ENCODE measurements around the gene SF3B4.

The SF3B4 gene

DNA sequence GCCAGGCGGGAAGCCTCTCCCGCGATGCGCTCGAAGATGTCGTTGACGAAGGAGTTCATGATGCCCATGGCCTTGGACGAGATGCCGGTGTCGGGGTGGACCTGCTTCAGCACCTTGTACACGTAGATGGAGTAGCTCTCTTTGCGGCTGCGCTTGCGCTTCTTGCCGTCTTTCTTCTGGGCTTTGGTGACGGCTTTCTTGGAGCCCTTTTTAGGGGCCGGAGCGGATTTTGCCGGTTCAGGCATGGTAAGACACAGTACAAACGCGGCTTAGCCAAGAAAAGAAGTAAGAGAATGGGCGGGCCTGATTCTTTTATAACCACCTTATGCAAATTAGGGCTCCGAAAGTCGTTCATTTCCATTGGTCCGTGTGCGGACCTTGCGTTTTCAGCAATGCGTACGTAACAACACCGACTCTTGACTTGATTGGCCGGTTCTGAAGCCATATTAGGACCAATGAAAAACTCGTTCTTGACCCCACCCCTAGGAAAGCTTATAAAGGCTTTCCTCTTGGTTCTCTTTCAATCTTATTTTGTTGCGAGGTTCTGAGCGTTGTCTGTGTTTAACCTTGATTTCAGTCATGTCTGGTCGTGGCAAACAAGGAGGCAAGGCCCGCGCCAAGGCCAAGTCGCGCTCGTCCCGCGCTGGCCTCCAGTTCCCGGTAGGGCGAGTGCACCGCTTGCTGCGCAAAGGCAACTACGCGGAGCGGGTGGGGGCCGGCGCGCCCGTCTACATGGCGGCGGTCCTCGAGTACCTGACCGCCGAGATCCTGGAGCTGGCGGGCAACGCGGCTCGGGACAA, 41.0 kb downstream of the SF3B4 start:
- peak; percentile 100 for DNase-seq

DNA sequence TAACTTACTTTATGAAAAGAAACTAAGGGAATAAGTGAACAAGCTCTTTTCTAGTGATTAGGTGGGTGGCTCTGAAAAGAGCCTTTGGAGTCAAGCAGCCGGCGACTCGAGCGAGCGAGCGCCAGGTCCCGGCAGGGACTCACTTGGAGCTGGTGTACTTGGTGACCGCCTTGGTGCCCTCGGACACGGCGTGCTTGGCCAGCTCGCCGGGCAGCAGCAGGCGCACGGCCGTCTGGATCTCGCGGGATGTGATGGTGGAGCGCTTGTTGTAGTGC, 41.5 kb downstream of the SF3B4 start:
- peak; percentile 26 for DNase-seq

DNA sequence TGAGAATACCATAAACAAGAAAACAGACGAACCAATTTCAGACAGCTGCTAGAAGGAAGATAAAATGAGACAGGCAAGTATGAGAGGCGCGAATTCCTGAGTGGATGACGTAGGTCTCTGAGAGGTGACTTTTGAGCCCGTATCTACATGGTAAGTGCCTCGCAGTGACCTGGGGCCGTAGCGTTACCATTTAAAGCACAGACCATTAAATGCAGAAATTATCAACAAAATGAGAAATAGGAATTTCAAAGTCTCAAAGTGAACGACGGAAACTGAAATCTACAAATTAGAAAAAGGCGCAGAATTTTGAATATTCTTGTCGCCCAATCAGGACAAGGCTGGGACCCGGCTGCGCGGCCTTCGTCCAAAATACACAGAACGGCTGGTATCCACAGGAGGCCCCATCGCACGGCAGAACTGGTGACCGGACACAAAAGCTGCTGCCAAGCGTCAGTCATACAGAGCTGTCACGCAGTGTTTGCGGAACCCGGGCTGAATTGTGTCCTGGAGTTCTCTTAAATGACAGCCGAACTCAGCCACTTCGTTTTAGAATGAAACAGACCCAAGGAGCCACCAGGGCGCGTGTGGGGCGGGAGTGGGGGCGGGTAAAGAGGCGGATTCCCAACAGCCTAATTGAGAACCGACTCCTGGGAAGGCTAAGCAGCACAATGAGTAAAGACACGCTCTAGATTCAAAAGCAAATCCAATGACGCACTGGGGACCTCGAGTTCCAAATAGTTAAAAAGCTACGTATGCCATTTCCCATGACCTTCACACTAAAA, 42.1 kb downstream of the SF3B4 start:
- peak; percentile 82 for DNase-seq

GRCh38 chr1:149884433-149885338, 42.9 kb downstream of the SF3B4 start:
- peak; percentile 17 for DNase-seq

DNA sequence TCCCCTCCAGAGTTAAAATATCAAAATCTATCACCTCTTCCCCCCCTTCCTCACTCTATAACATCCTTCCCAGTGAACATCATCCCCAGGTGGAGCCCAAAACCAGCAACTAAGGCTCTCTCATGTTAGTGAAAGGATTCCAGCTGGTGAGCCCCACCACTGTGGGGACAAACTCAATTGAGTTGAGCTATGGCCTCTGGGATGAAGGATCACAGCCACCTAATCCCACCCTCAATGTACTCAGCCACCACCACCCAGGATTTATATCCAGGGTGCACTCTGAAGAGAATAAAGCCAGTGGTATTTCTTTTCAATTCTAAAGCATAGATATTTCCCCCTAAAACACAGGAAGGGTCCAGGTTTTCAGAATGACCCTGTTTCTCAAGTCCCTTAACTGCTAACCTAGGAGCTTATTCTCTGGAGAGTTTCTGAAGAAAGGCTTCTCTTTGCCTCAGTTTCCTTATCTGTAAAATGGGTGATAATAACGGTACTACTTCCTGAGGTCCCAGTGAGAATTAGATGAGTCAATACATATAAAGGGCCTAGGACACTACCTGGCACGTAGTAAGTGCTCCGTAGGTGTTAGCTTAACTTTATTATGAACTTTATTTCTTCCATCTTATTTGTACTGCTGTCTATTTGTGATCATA, 43.9 kb downstream of the SF3B4 start:
- DNase-seq = no peak

GRCh38 chr1:149881876-149882275, 45.7 kb downstream of the SF3B4 start:
- DNase-seq = no peak

- no peak for DNase-seq
These were observed 48.0 kb downstream of the SF3B4 start for GRCh38 chr1:149879556-149879955.

DNA sequence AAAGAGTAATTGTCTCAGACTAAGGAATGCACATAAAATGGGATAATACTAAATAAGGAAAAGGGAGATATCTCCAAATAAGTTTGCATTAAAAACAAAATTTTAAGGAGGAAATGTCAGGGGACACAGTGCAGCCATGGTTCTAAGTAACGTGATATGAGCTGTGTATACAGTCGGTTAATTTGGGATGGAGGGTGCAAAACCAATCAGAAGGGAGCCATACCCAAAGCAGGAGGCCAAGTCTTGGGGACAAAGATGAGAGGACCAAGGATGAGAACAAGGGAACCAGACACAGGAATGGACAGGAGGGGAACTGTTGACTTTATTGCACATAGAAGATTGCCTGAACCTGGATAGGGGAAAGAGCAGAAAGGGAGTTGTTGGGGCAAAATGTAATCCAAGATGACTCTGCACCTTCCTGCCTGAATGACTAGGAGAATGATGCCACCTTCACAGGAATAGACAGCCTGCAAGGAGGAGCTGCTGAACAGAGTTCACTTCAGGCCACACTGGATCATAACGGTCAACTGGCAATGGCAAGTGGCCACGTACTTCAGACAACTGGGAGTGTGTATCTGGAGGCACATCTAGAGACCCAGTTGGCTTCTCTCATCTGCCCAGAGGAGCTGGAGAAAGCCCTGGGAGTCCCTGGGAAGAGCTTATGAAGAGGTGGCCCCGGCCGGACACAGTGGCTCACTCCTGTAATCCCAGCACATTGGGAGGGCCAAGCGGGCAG, 50.2 kb downstream of the SF3B4 start:
- no peak for DNase-seq
